HG02884 (cell line): Measurements from ENCODE around the gene PPFIA3.
"Not testable (repeated sequence)": the region's sequence is repeated elsewhere in the genome, so short reads cannot be mapped to it uniquely, and the experiment has no call there.

Source experiments
- ATAC-seq: cut with Tn5 transposase; IDR thresholded peaks from one replicate; pipeline ENCODE4 v1.9.1; 2021; ENCODE audit warnings: mild to moderate bottlenecking, moderate library complexity; ENCODE audit not compliant: unreplicated experiment

PPFIA3 gene

DNA sequence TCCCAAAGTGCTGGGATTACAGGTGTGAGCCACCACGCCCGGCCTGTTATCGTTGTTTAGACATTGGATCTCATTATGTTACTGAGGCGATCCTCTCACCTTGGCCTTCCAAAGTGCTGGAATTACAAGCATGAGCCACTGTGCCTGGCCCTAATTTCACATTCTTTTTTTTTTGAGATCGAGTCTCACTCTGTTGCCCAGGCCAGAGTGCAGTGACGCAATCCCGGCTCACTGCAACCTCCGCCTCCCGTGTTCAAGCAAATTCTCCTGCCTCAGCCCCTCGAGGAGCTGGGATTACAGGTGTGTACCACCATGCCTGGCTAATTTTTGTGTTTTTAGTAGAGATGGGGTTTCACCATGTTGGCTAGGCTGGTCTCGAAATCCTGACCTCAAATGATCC is 3.9 kb downstream of the PPFIA3 start:
- ATAC-seq: not testable (repeated sequence)

DNA sequence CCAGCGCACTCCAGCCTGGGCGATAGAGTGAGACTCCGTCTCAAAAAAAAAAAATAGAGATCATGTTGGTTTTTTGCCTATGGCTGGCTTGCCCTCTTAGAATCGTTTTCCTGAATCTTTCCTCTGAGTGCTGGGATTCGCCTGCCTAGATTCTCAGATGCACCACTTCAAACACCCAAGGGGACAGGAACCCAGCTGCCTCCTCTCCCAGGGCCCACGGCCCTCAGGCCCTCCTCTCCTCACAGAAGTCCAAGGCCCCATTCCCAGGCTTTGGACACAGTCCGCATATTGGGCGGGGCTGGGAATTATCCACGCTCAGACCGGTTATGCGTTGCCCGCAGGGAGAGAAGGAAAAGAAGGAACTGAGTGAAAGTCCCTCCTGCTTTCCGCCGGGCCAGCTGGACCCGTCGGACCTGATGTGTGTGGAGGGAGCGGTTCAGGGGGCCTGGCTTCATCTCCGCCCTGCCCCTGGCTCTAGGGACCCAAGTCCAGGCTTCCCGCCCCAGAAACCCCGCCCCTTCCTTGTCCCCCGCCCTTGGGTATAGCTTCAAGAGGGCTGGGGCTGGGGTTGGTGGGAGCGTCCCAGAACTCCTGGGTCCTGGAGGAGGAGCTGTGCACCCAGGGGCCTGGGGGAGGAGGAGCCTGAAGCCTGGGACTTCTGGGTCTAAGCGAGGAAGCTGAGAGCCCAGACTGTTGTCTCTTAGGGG is 5.8 kb downstream of the PPFIA3 start:
- ATAC-seq: no peak

GRCh38 chr19:49126575-49126974 is 7.2 kb downstream of the PPFIA3 start:
- no peak for ATAC-seq

GRCh38 chr19:49127225-49127624 is 7.9 kb downstream of the PPFIA3 start:
- not testable (repeated sequence) for ATAC-seq

DNA sequence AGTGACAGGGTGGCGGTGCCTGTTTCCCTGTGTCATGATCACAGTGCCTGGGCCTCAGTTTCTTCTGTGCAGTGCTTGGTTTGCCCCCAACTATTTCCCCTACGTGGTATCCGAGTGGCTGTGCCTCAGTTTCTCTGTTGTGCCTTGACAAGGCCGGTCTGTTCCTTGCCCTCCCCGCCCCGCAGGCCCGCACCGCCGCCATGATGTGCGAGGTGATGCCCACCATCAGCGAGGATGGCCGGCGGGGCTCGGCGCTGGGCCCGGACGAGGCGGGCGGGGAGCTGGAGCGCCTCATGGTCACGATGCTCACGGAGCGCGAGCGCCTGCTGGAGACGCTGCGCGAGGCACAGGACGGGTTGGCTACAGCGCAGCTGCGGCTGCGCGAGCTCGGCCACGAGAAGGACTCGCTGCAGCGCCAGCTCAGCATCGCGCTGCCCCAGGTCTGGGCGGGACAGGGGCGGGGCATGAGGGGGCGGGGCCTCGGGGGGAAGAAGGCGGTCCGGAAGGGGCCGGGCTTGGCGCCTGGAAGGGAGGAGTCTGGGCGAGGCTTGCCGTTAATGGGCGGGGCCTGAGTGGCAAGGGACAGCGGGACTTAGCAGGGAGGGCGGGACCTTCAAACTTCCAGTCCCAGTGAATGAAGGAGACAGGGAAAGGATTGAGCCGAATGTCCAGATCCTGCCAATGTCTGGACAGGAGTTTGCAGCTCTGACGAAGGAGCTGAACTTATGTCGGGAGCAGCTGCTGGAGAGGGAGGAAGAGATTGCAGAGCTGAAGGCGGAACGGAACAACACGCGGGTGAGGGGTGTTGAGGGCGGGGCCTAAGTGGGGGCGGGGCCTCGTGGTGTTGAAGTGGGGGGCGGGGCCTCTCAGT is 8.6 kb downstream of the PPFIA3 start:
- ATAC-seq: peak; percentile 84

GRCh38 chr19:49128545-49129237 is 9.3 kb downstream of the PPFIA3 start:
- no peak for ATAC-seq

GRCh38 chr19:49129238-49129583 is 9.9 kb downstream of the PPFIA3 start:
- no peak for ATAC-seq

GRCh38 chr19:49130325-49130724 is 11.0 kb downstream of the PPFIA3 start:
- no peak for ATAC-seq

GRCh38 chr19:49132974-49133609 is 13.7 kb downstream of the PPFIA3 start:
- ATAC-seq: no peak

- ATAC-seq: no peak
Measured at GRCh38 chr19:49133621-49134454, 14.5 kb downstream of the PPFIA3 start.

- ATAC-seq: no peak
Measured at GRCh38 chr19:49135686-49136085, 16.3 kb downstream of the PPFIA3 start.

DNA sequence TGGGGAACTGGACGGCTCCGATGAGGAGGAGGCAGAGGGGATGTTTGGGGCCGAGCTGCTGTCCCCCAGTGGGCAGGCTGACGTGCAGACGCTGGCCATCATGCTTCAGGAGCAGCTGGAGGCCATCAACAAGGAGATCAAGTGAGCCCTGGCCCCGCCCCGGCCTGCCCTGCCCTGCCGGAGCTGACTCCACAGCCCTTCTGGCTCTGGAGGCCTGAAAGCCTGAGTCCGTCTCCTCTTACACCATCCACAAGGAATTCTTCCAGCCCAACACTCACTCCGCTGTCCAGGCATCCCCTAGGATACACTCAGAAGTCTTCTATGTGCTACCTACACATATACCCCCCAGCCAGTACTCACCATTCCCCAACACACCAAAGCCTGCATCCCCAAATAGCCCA is 17.4 kb downstream of the PPFIA3 start:
- no peak for ATAC-seq

DNA sequence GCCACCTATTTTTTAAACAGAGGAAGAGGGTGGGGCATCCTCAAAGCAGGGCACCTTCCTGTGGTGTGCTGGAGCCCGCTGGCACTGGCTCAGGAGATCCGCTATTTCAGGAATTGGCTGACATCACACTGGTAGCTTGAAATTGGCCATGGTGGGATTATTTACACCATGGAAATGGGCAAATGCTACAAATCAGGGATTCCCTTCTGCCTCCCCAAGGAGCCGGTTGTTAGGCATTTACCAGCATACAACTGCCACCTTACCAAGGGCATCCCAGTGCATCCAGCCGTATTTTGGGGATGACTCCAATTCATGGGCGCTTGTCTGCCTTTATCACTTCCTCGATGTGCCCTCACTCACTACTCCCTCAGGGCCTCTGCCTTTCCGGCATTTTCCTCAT is 21.6 kb downstream of the PPFIA3 start:
- ATAC-seq: no peak

DNA sequence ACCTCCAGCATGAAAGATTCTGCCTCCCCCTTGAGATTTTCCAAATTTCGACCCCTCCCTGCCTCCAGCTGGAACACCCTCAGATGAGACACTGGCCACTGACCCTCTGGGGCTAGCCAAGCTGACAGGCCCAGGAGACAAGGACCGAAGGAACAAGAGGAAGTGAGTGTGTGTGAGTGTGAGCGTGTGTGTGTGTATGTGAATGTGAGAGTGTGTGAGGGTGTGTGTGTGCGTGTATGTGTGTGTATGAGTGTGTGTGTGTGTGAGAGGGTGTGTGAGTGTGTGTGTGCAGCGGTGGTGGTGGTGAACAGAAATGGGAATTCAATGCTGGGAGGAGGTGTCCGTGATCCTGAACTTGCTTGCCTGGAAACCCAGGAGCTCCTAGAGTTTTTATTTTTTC is 22.0 kb downstream of the PPFIA3 start:
- no peak for ATAC-seq

DNA sequence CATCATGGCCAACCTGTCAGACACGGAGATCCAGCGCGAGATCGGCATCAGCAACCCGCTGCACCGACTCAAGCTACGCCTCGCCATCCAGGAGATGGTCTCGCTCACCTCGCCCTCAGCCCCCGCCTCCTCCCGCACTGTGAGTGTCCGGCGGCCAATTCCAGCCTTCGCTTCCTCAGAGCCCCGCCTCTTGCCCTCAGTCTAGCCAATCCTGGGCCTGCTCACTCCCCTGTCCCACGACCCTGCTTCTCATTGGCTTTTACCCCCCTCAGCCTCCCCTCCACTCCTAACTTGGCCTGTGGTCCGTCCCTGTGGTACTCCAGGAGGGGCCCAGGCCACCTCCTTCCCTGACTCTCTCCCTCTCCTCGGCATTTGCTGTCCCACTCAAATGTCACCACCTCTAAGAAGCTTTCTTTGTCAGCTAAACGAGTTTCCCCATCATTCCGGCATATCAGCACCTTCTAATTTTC is 23.6 kb downstream of the PPFIA3 start:
- ATAC-seq: no peak

DNA sequence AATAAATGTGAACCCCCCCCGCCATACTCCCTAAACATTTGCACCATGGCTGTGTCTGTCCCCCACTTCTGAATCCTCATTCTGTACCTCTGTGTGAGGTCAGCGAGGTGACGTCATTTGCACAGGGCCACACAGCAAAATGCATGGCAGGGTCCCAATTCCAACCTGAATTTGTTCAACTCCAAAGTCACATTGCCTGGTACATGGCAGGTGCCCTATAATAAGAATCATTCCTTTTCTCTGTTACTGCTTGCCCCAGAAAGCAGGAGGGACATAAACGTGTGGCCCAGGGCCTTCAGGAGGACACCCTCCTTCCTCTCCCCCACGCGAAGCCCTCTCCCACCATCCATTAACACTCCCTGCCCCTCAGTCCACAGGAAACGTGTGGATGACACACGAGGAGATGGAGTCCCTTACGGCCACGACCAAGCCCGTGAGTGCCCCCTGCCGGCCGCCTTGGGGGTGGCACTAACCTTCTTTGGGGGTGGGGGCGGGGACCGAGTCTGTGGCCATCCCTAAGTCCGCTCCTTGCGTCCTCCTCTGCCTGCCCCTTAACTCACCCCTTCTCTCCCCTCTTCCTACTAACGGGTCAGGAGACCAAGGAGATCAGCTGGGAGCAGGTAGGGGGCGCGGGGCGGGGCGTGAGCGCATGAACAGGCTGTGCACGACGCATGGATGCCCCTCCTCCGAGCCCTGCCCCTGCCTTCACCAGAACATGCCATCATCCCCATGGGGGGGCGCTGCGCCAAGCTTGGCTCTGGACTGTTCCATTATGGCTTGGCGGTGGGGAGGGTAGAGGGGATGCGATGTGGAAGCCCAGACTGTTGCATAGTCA is 26.4 kb downstream of the PPFIA3 start:
- no peak for ATAC-seq

- not testable (repeated sequence) for ATAC-seq
Measured at GRCh38 chr19:49146408-49146770, 27.0 kb downstream of the PPFIA3 start.

- no peak for ATAC-seq
Measured at GRCh38 chr19:49148044-49148682, 28.8 kb downstream of the PPFIA3 start.
